ENCODE results near the gene ZNF438. TPM values are rescaled to one million over a fixed set of nuclear protein-coding genes. Genes with fewer than 3 reads are reported as not detected.
"Not testable (repeated sequence)": the region's sequence is repeated elsewhere in the genome, so short reads cannot be mapped to it uniquely, and the experiment has no call there.

The ZNF438 gene
- total and polyA plus RNA-seq, 8 donors: 9.6 to 20.1 (median 10.7) TPM

GRCh38 chr10:31031205-31031557, 484 bp downstream of the ZNF438 start:
- Histone ChIP-seq H3K4me3 (peak overlapping the region; percentile 56 to 60), H3K9me3 (no peaks in the 10 kb centered on the region), H3K27me3 (no peaks in the 10 kb centered on the region), H3K4me1 (peaks cover 7 to 48% of the 10 kb centered on the region in 2 donors), H3K27ac (peak overlapping the region; percentile 99 to 100), H3K36me3 (no peaks in the 10 kb centered on the region)
- intact Hi-C loops (cut with DNase I): loop anchor here in 1 of 2 donors (10.0 kb wide), 1 partner anchor 284 kb away; the partner anchor contains the start of gene ZEB1
- DNase-seq: no peak
- TF ChIP-seq CTCF (IDR thresholded peaks at IDR 0.05): no peak
- no peak for ATAC-seq

- Histone ChIP-seq H3K27ac (peak overlapping the region; percentile 99 to 100), H3K4me3 (peak overlapping the region; percentile 56 to 60), H3K9me3 (no peaks in the 10 kb centered on the region), H3K4me1 (peaks cover 7 to 45% of the 10 kb centered on the region in 2 donors), H3K27me3 (no peaks in the 10 kb centered on the region), H3K36me3 (no peaks in the 10 kb centered on the region)
- TF ChIP-seq CTCF (IDR thresholded peaks at IDR 0.05): no peak
- no peak for ATAC-seq
- intact Hi-C loops (cut with DNase I): loop anchor here in 1 of 2 donors (10.0 kb wide), 1 partner anchor 284 kb away; the partner anchor contains the start of gene ZEB1
- DNase-seq: no peak
Observed at GRCh38 chr10:31030800-31031199, 865 bp downstream of the ZNF438 start.

- TF ChIP-seq CTCF (IDR thresholded peaks at IDR 0.05): no peak
- Histone ChIP-seq H3K27ac (peak overlapping the region in 1 of 2 donors; percentile 99), H3K27me3 (no peaks in the 10 kb centered on the region), H3K9me3 (no peaks in the 10 kb centered on the region), H3K36me3 (no peaks in the 10 kb centered on the region), H3K4me1 (peaks cover 7 to 44% of the 10 kb centered on the region in 2 donors), H3K4me3 (peak overlapping the region in 1 of 2 donors; percentile 60)
- intact Hi-C loops (cut with DNase I): loop anchor here in 1 of 2 donors (10.0 kb wide), 1 partner anchor 285 kb away; the partner anchor contains the start of gene ZEB1
- DNase-seq: no peak
- ATAC-seq: no peak
Observed at GRCh38 chr10:31030260-31030659, 1.4 kb downstream of the ZNF438 start.

- Histone ChIP-seq H3K4me3 (no peak overlapping the region), H3K9me3 (no peaks in the 10 kb centered on the region), H3K27ac (no peak overlapping the region), H3K4me1 (peaks cover 0 to 24% of the 10 kb centered on the region in 2 donors), H3K36me3 (no peaks in the 10 kb centered on the region), H3K27me3 (no peaks in the 10 kb centered on the region)
- no peak for DNase-seq
- no peak for TF ChIP-seq CTCF (IDR thresholded peaks at IDR 0.05)
- intact Hi-C loops (cut with DNase I): no loop called here
- no peak for ATAC-seq
Observed at GRCh38 chr10:31028081-31028480, 3.6 kb downstream of the ZNF438 start.

- H3K27ac ChIP-seq; H3K36me3 ChIP-seq; intact Hi-C loops (cut with DNase I); H3K9me3 ChIP-seq; H3K27me3 ChIP-seq; DNase-seq; ATAC-seq; H3K4me3 ChIP-seq: not testable (repeated sequence)
- peaks cover 0 to 20% of the 10 kb centered on the region in 2 donors for H3K4me1 ChIP-seq
Observed at GRCh38 chr10:31026279-31026678, 5.4 kb downstream of the ZNF438 start.

- DNase-seq (no peak), ATAC-seq (no peak)
- no peaks in the 10 kb centered on the region for H3K9me3 ChIP-seq
- peaks cover 2 to 20% of the 10 kb centered on the region in 2 donors for H3K4me1 ChIP-seq
- intact Hi-C loops (cut with DNase I): no loop called here
- no peaks in the 10 kb centered on the region for H3K36me3 ChIP-seq
- no peak for TF ChIP-seq CTCF (IDR thresholded peaks at IDR 0.05)
- H3K27ac ChIP-seq: no peak overlapping the region
- H3K4me3 ChIP-seq: no peak overlapping the region
- no peaks in the 10 kb centered on the region for H3K27me3 ChIP-seq
Observed at GRCh38 chr10:31025142-31025541, 6.5 kb downstream of the ZNF438 start.

Data from left lung (tissue), 10 donors.